HT1080 (cell line): ENCODE results near the gene DNAH5. TPM values are rescaled to one million over a fixed set of nuclear protein-coding genes. Genes with fewer than 3 reads are reported as not detected.

Experiments used
- total RNA-seq: library from RNA; depleted of rRNA; stranded (reverse); fragments of >200 nt; shearing (Covaris generic); gene quantifications from 2 replicates; pipeline ENCODE4 v1.2.3, GENCODE V29; 2014; rRNA removed

The DNAH5 gene
- total RNA-seq, 1 experiment from 2014 or later = 0.16 TPM

Other genes starting within 250 kb of the DNAH5 start
- gene TRIO, start 198.7 kb upstream of the DNAH5 start, total RNA-seq = 144 and 162 TPM in 2 replicates